WI38 (cell line): ENCODE results near the gene REV1.

ENCODE experiments used
- H3K4me3 ChIP-seq: 2 replicates; pipeline ENCODE4 v1.5.1; 2011; ENCODE audit warnings: low read depth, mild to moderate bottlenecking, control low read depth, low read length
- CTCF ChIP-seq: IDR thresholded peaks from 2 replicates; pipeline ENCODE4 v1.5.1; 2012; ENCODE audit warnings: low read depth, mild to moderate bottlenecking, control low read depth, low read length

The REV1 gene

DNA sequence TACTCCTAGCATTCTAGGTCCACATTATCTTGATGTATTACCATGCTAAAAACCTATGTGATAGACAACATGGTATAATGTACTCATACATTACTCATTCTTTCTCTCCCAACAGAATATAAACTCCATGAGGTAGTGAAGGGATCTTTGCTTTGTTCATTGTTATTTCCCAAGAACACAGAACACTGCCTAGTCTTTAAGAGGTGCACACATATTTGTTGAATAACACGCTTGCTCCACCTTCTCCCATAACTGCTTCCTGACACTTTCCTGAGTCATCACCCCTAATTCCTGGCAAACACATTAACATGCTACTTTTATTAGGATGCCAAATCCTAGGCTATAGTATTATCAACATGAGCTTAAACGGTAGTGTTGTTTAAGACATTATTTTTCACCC, 41.3 kb downstream of the REV1 start:
- no peak for TF ChIP-seq CTCF
- no peak overlapping the region for H3K4me3 ChIP-seq

DNA sequence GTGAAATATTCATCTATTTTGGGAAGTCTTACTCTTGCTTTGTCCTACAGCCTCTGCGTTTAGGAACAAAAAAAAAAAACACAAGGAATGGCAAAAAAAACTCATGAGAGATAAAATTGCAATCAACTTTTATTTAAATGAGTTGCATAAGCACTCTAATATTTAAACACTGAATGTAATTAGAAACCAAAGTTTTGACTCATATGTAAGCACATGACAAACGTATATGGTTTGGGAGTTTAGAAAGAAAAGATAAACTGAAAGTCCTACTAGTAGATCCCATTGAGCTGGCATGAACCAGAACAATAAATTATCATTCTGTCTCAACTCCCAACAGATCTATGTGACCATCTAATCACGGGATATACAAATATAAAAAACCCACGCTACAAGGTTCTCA, 44.8 kb downstream of the REV1 start:
- no peak for TF ChIP-seq CTCF
- H3K4me3 ChIP-seq = no peak overlapping the region

DNA sequence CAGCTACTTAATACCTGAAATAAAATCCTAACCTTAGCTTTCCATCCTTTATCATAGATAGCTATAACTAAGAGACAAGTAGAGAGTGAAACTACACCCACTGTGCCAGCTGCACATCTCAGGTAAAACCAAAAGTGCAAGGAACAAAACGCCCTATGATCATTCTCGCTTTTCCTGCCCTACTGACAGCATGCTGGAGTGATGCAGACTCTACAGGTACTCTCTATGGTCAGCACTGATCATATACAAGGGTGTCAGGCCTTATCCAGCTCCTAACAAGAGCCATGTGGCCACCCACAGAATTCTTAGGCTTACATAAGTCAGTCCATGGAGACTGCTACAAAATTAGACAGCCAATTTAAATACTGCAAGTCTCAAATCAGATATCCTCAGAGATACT, 45.6 kb downstream of the REV1 start:
- TF ChIP-seq CTCF = no peak
- H3K4me3 ChIP-seq = no peak overlapping the region

- H3K4me3 ChIP-seq = no peak overlapping the region
- no peak; the same call in 1 of the 2 replicates for TF ChIP-seq CTCF
These were observed 47.0 kb downstream of the REV1 start for GRCh38 chr2:99442837-99443236.

DNA sequence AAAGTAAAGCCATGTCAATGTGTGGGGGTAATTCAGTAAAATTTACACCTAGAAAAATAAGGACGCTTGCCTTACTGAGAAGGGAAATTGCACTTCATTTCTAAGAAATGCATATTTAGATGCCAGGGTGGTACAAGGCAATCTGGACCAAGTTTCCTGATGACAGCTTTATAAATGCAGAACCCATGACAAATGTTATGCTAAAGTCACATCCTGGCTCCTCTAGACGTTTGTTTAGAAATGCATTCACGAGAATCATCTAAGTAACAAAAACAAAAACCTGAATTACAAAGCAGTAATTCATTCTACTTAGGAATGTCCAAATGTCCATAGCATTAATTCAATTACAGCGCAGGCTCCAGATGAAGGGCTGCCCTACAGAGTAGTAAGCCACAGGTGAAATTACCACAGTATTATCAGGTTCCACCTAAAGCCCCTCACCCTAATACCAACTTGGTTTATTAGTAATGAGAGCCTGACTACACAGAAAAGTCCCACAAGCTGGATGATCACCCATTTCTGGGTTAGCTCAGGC, 49.8 kb downstream of the REV1 start:
- TF ChIP-seq CTCF = no peak
- no peak overlapping the region for H3K4me3 ChIP-seq

DNA sequence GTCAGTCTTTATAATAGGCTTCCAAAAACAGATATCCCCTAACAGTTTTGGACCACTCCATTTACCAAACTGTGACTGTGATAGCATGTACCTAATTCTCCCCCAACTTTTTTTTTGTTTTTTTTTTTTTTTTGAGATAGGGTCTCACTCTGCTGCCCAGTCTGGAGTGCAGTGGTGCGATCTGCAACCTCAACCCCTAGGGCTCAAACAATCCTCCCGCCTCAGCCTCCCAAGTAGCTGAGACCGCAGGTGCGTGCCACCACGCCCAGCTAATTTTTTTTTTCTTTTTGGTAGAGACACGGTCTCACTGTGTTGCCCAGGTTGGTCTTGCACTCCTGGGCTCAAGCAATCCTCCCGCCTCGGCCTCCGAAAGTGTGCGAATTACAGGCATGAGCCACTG, 52.9 kb downstream of the REV1 start:
- TF ChIP-seq CTCF = no peak
- H3K4me3 ChIP-seq = no peak overlapping the region

- no peak overlapping the region for H3K4me3 ChIP-seq
- no peak for TF ChIP-seq CTCF
These were observed 56.5 kb downstream of the REV1 start for GRCh38 chr2:99433340-99433739.
